PC-9 (cell line): ENCODE data around the gene USP13.

Source experiments
- EZH2 ChIP-seq: fragments of 200-600 bp; sonication (generic); IDR thresholded peaks from 2 replicates; pipeline ENCODE4 v1.8.0; 2017; ENCODE audit warnings: antibody characterized with exemption, low read depth
- TF ChIP-seq, protein P1 (sequence below): fragments of 200-600 bp; sonication (generic); conservative IDR thresholded peaks from 2 replicates; pipeline ENCODE4 v1.6.1; 2017; ENCODE audit warnings: mixed run types, antibody characterized with exemption, mild to moderate bottlenecking, moderate library complexity

DNA sequence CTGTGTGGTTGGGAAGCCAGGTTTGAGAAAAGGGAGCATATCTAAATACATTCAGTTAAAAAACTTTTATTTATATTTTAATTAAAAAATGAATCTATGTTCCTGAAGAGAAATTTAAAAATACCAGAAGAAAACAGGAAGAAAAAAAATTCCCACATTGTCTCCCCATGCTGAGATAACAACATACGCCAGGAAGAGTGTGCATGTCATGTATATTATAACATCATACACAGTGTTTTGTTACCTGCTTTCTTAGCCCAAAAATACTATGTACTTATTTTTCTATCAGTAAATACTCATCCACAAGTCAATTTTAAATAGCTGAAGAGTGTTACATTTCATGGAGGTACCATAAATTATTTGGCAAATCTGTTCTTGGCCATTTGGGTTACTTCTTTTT lies 18.5 kb downstream of the USP13 start:
- no peak for TF ChIP-seq EZH2
- TF ChIP-seq, protein P1, sequence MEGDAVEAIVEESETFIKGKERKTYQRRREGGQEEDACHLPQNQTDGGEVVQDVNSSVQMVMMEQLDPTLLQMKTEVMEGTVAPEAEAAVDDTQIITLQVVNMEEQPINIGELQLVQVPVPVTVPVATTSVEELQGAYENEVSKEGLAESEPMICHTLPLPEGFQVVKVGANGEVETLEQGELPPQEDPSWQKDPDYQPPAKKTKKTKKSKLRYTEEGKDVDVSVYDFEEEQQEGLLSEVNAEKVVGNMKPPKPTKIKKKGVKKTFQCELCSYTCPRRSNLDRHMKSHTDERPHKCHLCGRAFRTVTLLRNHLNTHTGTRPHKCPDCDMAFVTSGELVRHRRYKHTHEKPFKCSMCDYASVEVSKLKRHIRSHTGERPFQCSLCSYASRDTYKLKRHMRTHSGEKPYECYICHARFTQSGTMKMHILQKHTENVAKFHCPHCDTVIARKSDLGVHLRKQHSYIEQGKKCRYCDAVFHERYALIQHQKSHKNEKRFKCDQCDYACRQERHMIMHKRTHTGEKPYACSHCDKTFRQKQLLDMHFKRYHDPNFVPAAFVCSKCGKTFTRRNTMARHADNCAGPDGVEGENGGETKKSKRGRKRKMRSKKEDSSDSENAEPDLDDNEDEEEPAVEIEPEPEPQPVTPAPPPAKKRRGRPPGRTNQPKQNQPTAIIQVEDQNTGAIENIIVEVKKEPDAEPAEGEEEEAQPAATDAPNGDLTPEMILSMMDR = no peak
